Heart left ventricle (tissue), 13 donors: ENCODE data around the gene UQCR11.

Experiments used
- CTCF ChIP-seq, 12 donors: fragments of 200-600 bp; sonication (generic) in 4 of 12; IDR thresholded peaks; one replicate each; pipeline versions ENCODE4 v1.5.0 to v1.8.0; 2018 to 2022; ENCODE audit warnings: antibody characterized with exemption in 12 of 12, mild to moderate bottlenecking in 5 of 12
- POLR2A ChIP-seq, 2 donors: fragments of 450-650 bp; IDR thresholded peaks; one replicate each; pipeline ENCODE4 v1.6.1; 2017; ENCODE audit warnings: antibody characterized with exemption in 2 of 2, mild to moderate bottlenecking in 2 of 2, moderate library complexity in 2 of 2
- donor health status: ischemic (EF 13 %, LVEDD 7.1; RV severe dilation, severe dysfunction).
- donor health status: DM: no; HTN: yes; CAD: no.
- donor health status: DM: no; HTN: no; CAD: no.
- donor health status: ischemic (EF 25% LVEDD 6.9; RV normal size, moderate dysfunction).
- donor health status: ischemic (EF 25% LVEDD 5.7; RV mildly dilated, moderate dysfunction).
- donor health status: ischemic (EF 35%, LVEDD 5.7; RV mildly dilated, moderate dysfunction).
- donor health status: nonischemic (EF 11% LVEDD 7.7; RV severe dilation, severe dysfunction).
- donor health status: DM: yes; HTN: yes; CAD: no.
- donor health status: PGD.
- donor health status: ischemic (EF 29% LVEDD 5.4; RV normal size, mild dysfunction).
- donor health status: nonischemic (EF 23%, LVEDD 6.1; RV moderate dilation, normal function).

- no peak for TF ChIP-seq CTCF (IDR thresholded peaks at IDR 0.05)
- no peak for TF ChIP-seq POLR2A (IDR thresholded peaks at IDR 0.05)
These were observed 53.9 kb downstream of the UQCR11 start for GRCh38 chr19:1551068-1552040.
